HUES6 (cell line): ENCODE results near the gene NLE1.
"Not testable (repeated sequence)": the region's sequence is repeated elsewhere in the genome, so short reads cannot be mapped to it uniquely, and the experiment has no call there.

ENCODE experiments used
- H3K27ac ChIP-seq: 2 replicates; pipeline ENCODE4 v1.7.0; 2013; ENCODE audit warnings: low read depth, mild to moderate bottlenecking, low read length, inconsistent platforms
- H3K27me3 ChIP-seq: 2 replicates; pipeline ENCODE4 v1.6.1; 2013; ENCODE audit warnings: low read length; ENCODE audit not compliant: control insufficient read depth, insufficient read depth
- H3K36me3 ChIP-seq: 2 replicates; pipeline ENCODE4 v1.6.1; 2013; ENCODE audit warnings: low read length; ENCODE audit not compliant: control insufficient read depth, insufficient read depth
- H3K4me1 ChIP-seq: 2 replicates; pipeline ENCODE4 v1.6.1; 2013; ENCODE audit warnings: low read length; ENCODE audit not compliant: control insufficient read depth, insufficient read depth
- H3K4me3 ChIP-seq: 2 replicates; pipeline ENCODE4 v1.5.1; 2013; ENCODE audit warnings: low read depth, low read length
- H3K9ac ChIP-seq: one replicate; pipeline ENCODE4 v1.6.1; 2013; ENCODE audit warnings: mild to moderate bottlenecking, low read length
- H3K9me3 ChIP-seq: 2 replicates; pipeline ENCODE4 v1.6.1; 2013; ENCODE audit warnings: low read depth, low read length; ENCODE audit not compliant: control insufficient read depth, insufficient read depth

NLE1 gene

GRCh38 chr17:35175638-35176415 lies 33.7 kb upstream of the NLE1 start:
- Histone ChIP-seq H3K9ac (no peak overlapping the region), H3K4me1 (no peaks in the 10 kb centered on the region), H3K9me3 (no peaks in the 10 kb centered on the region), H3K27ac (no peak overlapping the region), H3K36me3 (no peaks in the 10 kb centered on the region), H3K4me3 (no peak overlapping the region), H3K27me3 (peaks cover 5% of the 10 kb centered on the region; the same call in 1 of the 2 replicates)

GRCh38 chr17:35174835-35175334 lies 32.8 kb upstream of the NLE1 start:
- H3K9me3 ChIP-seq: no peaks in the 10 kb centered on the region
- no peaks in the 10 kb centered on the region for H3K4me1 ChIP-seq
- H3K27me3 ChIP-seq: peaks cover 5% of the 10 kb centered on the region; the same call in 1 of the 2 replicates
- no peak overlapping the region for H3K9ac ChIP-seq
- H3K4me3 ChIP-seq: no peak overlapping the region
- no peaks in the 10 kb centered on the region for H3K36me3 ChIP-seq
- no peak overlapping the region for H3K27ac ChIP-seq

- not testable (repeated sequence) for H3K9me3 ChIP-seq, H3K9ac ChIP-seq, H3K36me3 ChIP-seq, H3K27me3 ChIP-seq, H3K4me3 ChIP-seq, H3K4me1 ChIP-seq, H3K27ac ChIP-seq
Measured at GRCh38 chr17:35172321-35172720, 30.2 kb upstream of the NLE1 start.

- Histone ChIP-seq H3K4me1 (no peaks in the 10 kb centered on the region), H3K27ac (no peak overlapping the region), H3K27me3 (peaks cover 5% of the 10 kb centered on the region; the same call in 1 of the 2 replicates), H3K4me3 (no peak overlapping the region), H3K9ac (no peak overlapping the region), H3K36me3 (no peaks in the 10 kb centered on the region), H3K9me3 (no peaks in the 10 kb centered on the region)
Measured at GRCh38 chr17:35171834-35172233, 29.7 kb upstream of the NLE1 start.

GRCh38 chr17:35170968-35171771 lies 29.1 kb upstream of the NLE1 start:
- Histone ChIP-seq H3K36me3 (no peaks in the 10 kb centered on the region), H3K9me3 (no peaks in the 10 kb centered on the region), H3K4me3 (no peak overlapping the region), H3K9ac (no peak overlapping the region), H3K27me3 (peaks cover 5% of the 10 kb centered on the region; the same call in 1 of the 2 replicates), H3K27ac (no peak overlapping the region), H3K4me1 (no peaks in the 10 kb centered on the region)

- no peaks in the 10 kb centered on the region for H3K36me3 ChIP-seq
- no peak overlapping the region for H3K4me3 ChIP-seq
- H3K9me3 ChIP-seq: no peaks in the 10 kb centered on the region
- no peak overlapping the region for H3K9ac ChIP-seq
- no peaks in the 10 kb centered on the region for H3K27me3 ChIP-seq
- no peaks in the 10 kb centered on the region for H3K4me1 ChIP-seq
- H3K27ac ChIP-seq: no peak overlapping the region
Measured at GRCh38 chr17:35169835-35170363, 27.8 kb upstream of the NLE1 start.

- Histone ChIP-seq H3K27me3 (no peaks in the 10 kb centered on the region), H3K36me3 (no peaks in the 10 kb centered on the region)
Measured at GRCh38 chr17:35167666-35168065, 25.6 kb upstream of the NLE1 start.

GRCh38 chr17:35167046-35167445 lies 24.9 kb upstream of the NLE1 start:
- no peak overlapping the region for H3K9ac ChIP-seq
- H3K27ac ChIP-seq: no peak overlapping the region
- no peaks in the 10 kb centered on the region for H3K4me1 ChIP-seq
- H3K4me3 ChIP-seq: no peak overlapping the region
- H3K36me3 ChIP-seq: no peaks in the 10 kb centered on the region
- H3K27me3 ChIP-seq: no peaks in the 10 kb centered on the region
- no peaks in the 10 kb centered on the region for H3K9me3 ChIP-seq

More at GRCh38 chr17:35167666-35168065, 25.6 kb upstream of the NLE1 start:
- H3K4me1 ChIP-seq: no peaks in the 10 kb centered on the region
- no peak overlapping the region for H3K27ac ChIP-seq
- H3K4me3 ChIP-seq: no peak overlapping the region
- H3K9ac ChIP-seq: no peak overlapping the region
- H3K9me3 ChIP-seq: no peaks in the 10 kb centered on the region

GRCh38 chr17:35166526-35166925 lies 24.4 kb upstream of the NLE1 start:
- H3K36me3 ChIP-seq: no peaks in the 10 kb centered on the region
- no peaks in the 10 kb centered on the region for H3K9me3 ChIP-seq
- H3K9ac ChIP-seq: no peak overlapping the region
- no peak overlapping the region for H3K4me3 ChIP-seq
- H3K27ac ChIP-seq: no peak overlapping the region
- peaks cover under 1% of the 10 kb centered on the region; the same call in 1 of the 2 replicates for H3K4me1 ChIP-seq
- no peaks in the 10 kb centered on the region for H3K27me3 ChIP-seq

- Histone ChIP-seq H3K9ac (no peak overlapping the region), H3K36me3 (no peaks in the 10 kb centered on the region)
Measured at GRCh38 chr17:35164716-35165115, 22.6 kb upstream of the NLE1 start.

GRCh38 chr17:35163886-35164285 lies 21.8 kb upstream of the NLE1 start:
- Histone ChIP-seq H3K36me3 (no peaks in the 10 kb centered on the region), H3K4me1 (peaks cover 4% of the 10 kb centered on the region; the same call in 1 of the 2 replicates), H3K9me3 (no peaks in the 10 kb centered on the region), H3K9ac (no peak overlapping the region), H3K27ac (no peak overlapping the region), H3K27me3 (no peaks in the 10 kb centered on the region), H3K4me3 (no peak overlapping the region)

More at GRCh38 chr17:35164716-35165115, 22.6 kb upstream of the NLE1 start:
- Histone ChIP-seq H3K9me3 (no peaks in the 10 kb centered on the region), H3K4me3 (no peak overlapping the region), H3K27me3 (no peaks in the 10 kb centered on the region), H3K27ac (no peak overlapping the region), H3K4me1 (peaks cover 4% of the 10 kb centered on the region; the same call in 1 of the 2 replicates)
